ENCODE measurements around the gene IQUB.

DNA sequence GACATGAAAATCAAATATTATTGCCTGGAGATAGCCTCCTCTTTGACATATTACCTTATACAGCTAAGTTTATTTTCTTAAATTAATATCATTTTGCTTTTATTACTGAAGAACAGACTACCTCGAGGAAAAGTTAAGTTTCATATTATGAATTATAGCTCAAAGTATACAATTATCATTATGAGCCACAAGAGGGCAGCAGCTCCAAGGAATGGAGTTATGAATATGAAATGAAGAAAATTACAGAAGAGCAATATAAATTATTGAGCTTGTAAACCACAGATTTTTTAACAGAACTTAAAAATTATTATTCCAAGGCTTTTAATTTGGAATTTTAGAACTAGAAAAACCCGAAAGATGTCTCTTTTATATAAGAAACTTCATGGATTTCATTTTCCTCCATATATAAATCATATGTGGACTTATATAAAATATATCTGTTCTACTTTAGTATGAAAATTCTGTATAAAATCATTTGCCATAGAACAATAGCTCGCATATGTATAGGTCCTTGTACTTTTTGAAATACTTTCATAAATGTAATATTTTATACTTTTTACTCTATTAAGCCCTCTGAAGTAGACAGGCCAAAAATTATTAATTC lies 40.1 kb downstream of the IQUB start:
- TF ChIP-seq, protein P1, sequence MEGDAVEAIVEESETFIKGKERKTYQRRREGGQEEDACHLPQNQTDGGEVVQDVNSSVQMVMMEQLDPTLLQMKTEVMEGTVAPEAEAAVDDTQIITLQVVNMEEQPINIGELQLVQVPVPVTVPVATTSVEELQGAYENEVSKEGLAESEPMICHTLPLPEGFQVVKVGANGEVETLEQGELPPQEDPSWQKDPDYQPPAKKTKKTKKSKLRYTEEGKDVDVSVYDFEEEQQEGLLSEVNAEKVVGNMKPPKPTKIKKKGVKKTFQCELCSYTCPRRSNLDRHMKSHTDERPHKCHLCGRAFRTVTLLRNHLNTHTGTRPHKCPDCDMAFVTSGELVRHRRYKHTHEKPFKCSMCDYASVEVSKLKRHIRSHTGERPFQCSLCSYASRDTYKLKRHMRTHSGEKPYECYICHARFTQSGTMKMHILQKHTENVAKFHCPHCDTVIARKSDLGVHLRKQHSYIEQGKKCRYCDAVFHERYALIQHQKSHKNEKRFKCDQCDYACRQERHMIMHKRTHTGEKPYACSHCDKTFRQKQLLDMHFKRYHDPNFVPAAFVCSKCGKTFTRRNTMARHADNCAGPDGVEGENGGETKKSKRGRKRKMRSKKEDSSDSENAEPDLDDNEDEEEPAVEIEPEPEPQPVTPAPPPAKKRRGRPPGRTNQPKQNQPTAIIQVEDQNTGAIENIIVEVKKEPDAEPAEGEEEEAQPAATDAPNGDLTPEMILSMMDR (IDR thresholded peaks at IDR 0.05), result peak; percentile 67 to 75 (median 69)
- TF ChIP-seq POLR2A (IDR thresholded peaks at IDR 0.05; ENCODE audit: low read depth) (no peak), POLR2AphosphoS5 (IDR thresholded peaks at IDR 0.05) (no peak), EP300 (IDR thresholded peaks at IDR 0.05) (no peak)

All from esophagus muscularis mucosa (tissue), 4 donors.